ENCODE measurements around the gene FGF23. TPM values are rescaled to one million over a fixed set of nuclear protein-coding genes. Genes with fewer than 3 reads are reported as not detected.

FGF23 gene
- total RNA-seq, 1 donor from 2014 or later, result not detected

DNA sequence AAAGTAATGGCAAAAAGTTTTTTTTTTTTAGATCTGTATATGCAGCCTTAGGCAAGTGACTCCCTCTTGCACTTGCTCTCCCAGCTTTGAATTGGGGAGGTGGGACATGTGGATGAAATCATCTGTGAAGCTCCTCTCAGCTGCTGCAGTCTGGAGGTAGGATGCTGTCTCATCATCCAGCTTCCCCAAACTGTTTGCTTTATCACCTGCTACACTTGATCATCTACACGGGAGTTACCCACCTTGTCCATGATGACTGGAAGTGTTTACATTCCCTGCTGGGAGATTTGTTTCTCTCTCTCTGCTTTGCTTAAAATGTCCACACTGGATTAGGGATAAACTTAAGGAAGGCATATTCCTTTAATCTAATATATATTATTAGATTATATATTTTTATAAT lies 8.5 kb upstream of the FGF23 start:
- peak in 1 of 2 donors; percentile 22 for DNase-seq (ENCODE audit: extremely low spot score in 2 of 2)
- Histone ChIP-seq H3K4me1 (no peaks in the 10 kb centered on the region), H3K9me3 (no peaks in the 10 kb centered on the region), H3K27me3 (no peaks in the 10 kb centered on the region), H3K36me3 (no peaks in the 10 kb centered on the region), H3K4me3 (no peak overlapping the region), H3K27ac (no peak overlapping the region)
- intact Hi-C loops (cut with DNase I), result no loop called here
- TF ChIP-seq, protein P1, sequence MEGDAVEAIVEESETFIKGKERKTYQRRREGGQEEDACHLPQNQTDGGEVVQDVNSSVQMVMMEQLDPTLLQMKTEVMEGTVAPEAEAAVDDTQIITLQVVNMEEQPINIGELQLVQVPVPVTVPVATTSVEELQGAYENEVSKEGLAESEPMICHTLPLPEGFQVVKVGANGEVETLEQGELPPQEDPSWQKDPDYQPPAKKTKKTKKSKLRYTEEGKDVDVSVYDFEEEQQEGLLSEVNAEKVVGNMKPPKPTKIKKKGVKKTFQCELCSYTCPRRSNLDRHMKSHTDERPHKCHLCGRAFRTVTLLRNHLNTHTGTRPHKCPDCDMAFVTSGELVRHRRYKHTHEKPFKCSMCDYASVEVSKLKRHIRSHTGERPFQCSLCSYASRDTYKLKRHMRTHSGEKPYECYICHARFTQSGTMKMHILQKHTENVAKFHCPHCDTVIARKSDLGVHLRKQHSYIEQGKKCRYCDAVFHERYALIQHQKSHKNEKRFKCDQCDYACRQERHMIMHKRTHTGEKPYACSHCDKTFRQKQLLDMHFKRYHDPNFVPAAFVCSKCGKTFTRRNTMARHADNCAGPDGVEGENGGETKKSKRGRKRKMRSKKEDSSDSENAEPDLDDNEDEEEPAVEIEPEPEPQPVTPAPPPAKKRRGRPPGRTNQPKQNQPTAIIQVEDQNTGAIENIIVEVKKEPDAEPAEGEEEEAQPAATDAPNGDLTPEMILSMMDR (IDR thresholded peaks at IDR 0.05), result no peak
- no peak for TF ChIP-seq POLR2A (IDR thresholded peaks at IDR 0.05)
- no peak for TF ChIP-seq POLR2AphosphoS5 (IDR thresholded peaks at IDR 0.05; ENCODE audit: insufficient read depth in 1 of 2, low read depth in 1 of 2)

DNA sequence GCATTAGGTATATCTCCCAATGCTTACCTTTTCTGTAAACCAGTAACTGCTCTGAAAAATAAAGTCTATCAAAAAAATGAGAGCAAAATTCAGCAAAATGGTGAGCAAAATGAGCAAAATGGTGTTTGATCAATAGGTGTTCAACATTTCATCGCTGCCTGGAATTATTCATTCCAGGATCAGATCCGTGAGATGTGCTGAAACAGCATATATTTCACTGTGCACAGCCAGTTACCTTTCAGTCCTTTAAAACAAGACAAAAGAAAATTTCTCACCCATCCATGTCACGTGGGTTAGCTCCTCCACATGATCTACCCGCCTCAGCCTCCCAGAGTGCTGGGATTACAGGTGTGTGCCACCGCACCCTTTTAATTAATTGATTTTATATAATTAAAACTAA lies 8.1 kb upstream of the FGF23 start:
- DNase-seq (ENCODE audit: extremely low spot score in 2 of 2), result peak in 1 of 2 donors; percentile 29
- H3K36me3 ChIP-seq, result no peaks in the 10 kb centered on the region

DNA sequence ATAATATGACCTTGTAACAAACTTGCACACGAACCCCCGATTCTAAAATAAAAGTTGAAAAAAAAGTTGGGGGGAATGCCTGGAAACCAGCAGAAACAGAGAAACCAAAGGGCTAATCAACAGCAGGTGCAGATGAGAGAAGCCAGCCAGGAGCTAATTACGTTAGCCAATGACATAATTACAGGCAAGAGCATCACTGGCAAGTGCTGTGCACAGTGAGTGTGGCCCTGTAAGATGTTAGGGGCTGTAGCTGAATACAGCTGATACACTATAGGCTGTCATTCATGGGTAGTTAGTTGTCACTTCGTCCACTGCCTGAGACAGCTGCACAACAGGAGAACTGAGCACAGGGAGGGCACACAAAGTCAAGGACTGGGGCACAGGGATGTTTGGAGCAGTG lies 7.3 kb upstream of the FGF23 start:
- Histone ChIP-seq H3K9me3 (no peaks in the 10 kb centered on the region), H3K4me1 (no peaks in the 10 kb centered on the region), H3K27ac (no peak overlapping the region), H3K36me3 (no peaks in the 10 kb centered on the region), H3K27me3 (no peaks in the 10 kb centered on the region), H3K4me3 (no peak overlapping the region)
- intact Hi-C loops (cut with DNase I), result no loop called here
- TF ChIP-seq, protein P1 (IDR thresholded peaks at IDR 0.05), result no peak
- TF ChIP-seq POLR2A (IDR thresholded peaks at IDR 0.05), result no peak
- TF ChIP-seq POLR2AphosphoS5 (IDR thresholded peaks at IDR 0.05; ENCODE audit: insufficient read depth in 1 of 2, low read depth in 1 of 2), result no peak
- peak in 1 of 2 donors; percentile 47 for DNase-seq (ENCODE audit: extremely low spot score in 2 of 2)

More for the DNA sequence above, 8.1 kb upstream of the FGF23 start:
- TF ChIP-seq POLR2A (IDR thresholded peaks at IDR 0.05) (no peak), POLR2AphosphoS5 (IDR thresholded peaks at IDR 0.05; ENCODE audit: insufficient read depth in 1 of 2, low read depth in 1 of 2) (no peak)
- TF ChIP-seq, protein P1 (IDR thresholded peaks at IDR 0.05), result no peak
- H3K4me3 ChIP-seq, result no peak overlapping the region
- H3K27ac ChIP-seq, result no peak overlapping the region
- intact Hi-C loops (cut with DNase I), result no loop called here
- no peaks in the 10 kb centered on the region for H3K4me1 ChIP-seq
- H3K9me3 ChIP-seq, result no peaks in the 10 kb centered on the region
- H3K27me3 ChIP-seq, result no peaks in the 10 kb centered on the region

DNA sequence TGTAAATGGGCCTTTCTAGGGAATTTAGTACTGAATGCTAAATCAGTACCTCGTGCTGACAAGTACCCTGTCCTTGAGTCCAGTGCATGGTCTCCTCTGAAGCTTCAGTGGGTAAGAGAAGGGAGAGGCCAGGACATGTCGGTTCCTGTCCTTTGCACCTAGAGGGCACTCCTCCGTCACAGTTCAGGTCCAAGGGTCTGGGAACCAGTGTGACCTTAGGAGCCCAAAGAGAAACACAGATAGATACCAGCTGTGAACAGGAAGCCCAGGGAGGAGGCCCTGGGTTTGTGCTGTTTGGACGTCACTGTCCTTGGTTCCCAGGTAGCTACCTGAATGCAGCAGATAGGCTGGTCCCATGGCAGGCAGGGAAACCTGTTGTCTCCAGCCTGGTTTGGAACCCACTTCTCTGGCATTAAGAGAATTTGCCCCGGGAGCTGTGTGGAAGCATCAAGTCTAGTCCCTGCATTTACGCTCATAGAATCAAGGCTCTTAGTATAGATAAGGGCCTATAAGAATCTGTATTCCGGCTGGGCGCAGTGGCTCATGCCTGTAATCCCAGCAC lies 3.9 kb upstream of the FGF23 start:
- DNase-seq (ENCODE audit: extremely low spot score in 2 of 2), result peak in 1 of 2 donors; percentile 58
- no peak overlapping the region for H3K4me3 ChIP-seq
- no peaks in the 10 kb centered on the region for H3K36me3 ChIP-seq
- intact Hi-C loops (cut with DNase I), result no loop called here
- no peaks in the 10 kb centered on the region for H3K4me1 ChIP-seq
- TF ChIP-seq POLR2AphosphoS5 (IDR thresholded peaks at IDR 0.05; ENCODE audit: insufficient read depth in 1 of 2, low read depth in 1 of 2) (no peak), POLR2A (IDR thresholded peaks at IDR 0.05) (no peak)
- TF ChIP-seq, protein P1 (IDR thresholded peaks at IDR 0.05), result no peak
- no peaks in the 10 kb centered on the region for H3K9me3 ChIP-seq
- no peak overlapping the region for H3K27ac ChIP-seq
- H3K27me3 ChIP-seq, result no peaks in the 10 kb centered on the region

DNA sequence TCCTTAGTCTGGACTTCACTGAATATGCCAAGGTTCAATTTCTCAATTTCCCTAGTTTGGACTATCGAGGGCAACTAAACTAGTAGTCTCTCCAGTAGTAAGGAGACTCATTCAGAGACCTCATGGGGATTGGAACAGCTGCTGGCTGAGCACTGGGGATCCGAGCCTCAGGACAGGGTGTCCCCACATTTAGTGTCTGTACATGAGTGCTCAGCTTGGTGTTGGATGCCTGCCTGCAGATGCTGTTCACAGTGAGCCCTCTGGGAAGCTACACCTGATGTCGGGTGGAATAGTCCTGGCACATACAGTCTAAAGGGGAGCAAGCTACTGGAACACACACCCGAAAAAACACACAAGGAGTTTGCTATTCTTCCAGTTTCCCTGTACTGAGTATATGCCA lies 820 bp upstream of the FGF23 start:
- DNase-seq (ENCODE audit: extremely low spot score in 2 of 2), result peak in 1 of 2 donors; percentile 54
- no peak overlapping the region for H3K27ac ChIP-seq
- TF ChIP-seq, protein P1 (IDR thresholded peaks at IDR 0.05), result no peak
- TF ChIP-seq POLR2AphosphoS5 (IDR thresholded peaks at IDR 0.05; ENCODE audit: insufficient read depth in 1 of 2, low read depth in 1 of 2) (no peak), POLR2A (IDR thresholded peaks at IDR 0.05) (no peak)

More for the DNA sequence above, 820 bp upstream of the FGF23 start:
- Histone ChIP-seq H3K9me3 (no peaks in the 10 kb centered on the region), H3K36me3 (no peaks in the 10 kb centered on the region), H3K27me3 (no peaks in the 10 kb centered on the region), H3K4me3 (no peak overlapping the region), H3K4me1 (no peaks in the 10 kb centered on the region)
- intact Hi-C loops (cut with DNase I), result no loop called here

All from vagina (tissue), 2 donors.